CD4-positive, alpha-beta T cell treated with Interleukin-4 for 4 hours (primary cell): ENCODE data around the gene TASOR.
"Not testable (repeated sequence)": the region's sequence is repeated elsewhere in the genome, so short reads cannot be mapped to it uniquely, and the experiment has no call there.

ENCODE experiments used
- DNase-seq: peaks from one replicate; pipeline ENCODE4 v3.0.0-alpha.2; 2020

The TASOR gene, protein sequence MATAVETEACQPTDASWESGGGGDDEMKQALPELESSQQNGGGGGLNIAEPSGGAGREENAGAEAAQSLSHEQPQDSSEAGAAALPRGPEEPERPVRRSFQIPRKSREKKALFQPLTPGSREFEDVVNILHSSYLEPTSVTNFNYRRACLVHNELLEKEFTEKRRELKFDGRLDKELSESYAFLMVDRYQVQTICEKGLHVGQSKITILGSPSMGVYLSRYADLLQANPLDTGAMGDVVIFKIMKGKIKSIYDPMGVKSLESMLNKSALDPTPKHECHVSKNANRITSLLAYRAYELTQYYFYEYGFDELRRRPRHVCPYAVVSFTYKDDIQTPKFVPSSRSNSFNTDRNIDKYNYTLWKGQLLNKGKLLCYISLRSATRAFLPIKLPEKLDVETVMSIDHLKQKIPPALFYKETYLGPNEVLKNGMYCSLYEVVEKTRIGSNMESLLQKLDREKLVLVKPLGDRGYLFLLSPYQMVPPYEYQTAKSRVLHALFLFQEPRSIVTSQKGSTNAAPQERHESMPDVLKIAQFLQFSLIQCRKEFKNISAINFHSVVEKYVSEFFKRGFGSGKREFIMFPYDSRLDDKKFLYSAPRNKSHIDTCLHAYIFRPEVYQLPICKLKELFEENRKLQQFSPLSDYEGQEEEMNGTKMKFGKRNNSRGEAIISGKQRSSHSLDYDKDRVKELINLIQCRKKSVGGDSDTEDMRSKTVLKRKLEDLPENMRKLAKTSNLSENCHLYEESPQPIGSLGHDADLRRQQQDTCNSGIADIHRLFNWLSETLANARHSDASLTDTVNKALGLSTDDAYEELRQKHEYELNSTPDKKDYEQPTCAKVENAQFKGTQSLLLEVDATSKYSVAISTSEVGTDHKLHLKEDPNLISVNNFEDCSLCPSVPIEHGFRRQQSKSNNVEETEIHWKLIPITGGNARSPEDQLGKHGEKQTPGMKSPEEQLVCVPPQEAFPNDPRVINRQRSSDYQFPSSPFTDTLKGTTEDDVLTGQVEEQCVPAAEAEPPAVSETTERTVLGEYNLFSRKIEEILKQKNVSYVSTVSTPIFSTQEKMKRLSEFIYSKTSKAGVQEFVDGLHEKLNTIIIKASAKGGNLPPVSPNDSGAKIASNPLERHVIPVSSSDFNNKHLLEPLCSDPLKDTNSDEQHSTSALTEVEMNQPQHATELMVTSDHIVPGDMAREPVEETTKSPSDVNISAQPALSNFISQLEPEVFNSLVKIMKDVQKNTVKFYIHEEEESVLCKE (N-terminal part only)

DNA sequence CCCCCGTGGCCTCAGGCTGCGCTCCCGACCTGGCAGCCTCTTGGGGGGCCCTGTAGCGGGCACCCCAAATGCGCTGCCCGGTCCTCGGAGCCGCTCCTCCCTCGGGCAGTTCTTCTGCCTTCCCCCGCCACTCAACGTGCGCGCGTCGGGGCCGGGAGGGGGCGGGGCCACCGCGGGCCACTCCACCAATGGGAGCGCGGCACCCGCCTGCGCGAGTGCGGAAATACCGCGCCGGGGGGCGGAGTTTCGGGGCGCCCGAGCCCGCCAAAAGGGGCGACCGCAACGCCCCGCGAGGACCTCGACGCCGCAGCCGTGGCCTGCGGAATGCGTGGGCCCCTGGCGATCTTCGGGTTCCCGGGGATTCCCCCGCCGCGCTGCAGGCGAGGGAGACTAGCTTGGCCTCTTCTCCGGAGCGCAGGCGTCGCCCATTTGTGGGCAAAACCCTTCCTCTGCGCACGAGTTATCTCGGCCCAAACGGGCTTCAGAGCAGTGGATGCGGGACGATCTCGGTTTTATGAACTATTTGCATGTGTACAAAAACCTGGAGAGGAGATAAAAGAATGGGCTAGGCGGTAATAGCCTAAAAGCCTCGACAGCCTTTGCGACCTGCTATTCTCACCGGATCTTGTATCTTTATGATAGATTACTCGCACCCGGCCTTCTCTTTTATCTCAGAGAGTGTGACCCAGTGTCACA, at the start of gene TASOR:
TASOR (minus strand) TSS at position 144 of the 696 bp plus-strand sequence. CDS start 259 bp downstream, outside the sequence.
- peak; percentile 86 for DNase-seq

DNA sequence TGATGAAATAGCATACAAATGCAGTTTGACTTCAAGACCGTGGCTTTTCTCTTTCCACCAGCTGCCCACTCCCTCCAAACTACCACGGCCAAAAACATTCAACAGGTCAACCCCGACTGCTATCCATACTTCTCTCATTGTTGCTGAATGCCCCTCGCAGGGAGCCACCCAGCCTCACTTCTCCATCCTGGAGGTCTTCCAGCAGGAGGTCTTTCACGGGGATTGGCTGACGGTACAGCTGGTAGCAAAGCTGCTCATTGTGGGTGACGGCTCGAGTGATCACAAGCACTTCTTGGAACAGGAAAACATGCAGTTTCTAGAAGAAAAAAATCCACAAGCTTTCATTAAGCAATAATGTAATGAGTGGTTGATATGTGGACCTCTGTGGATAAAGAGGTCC, 49.0 kb upstream of the TASOR start:
- no peak for DNase-seq

DNA sequence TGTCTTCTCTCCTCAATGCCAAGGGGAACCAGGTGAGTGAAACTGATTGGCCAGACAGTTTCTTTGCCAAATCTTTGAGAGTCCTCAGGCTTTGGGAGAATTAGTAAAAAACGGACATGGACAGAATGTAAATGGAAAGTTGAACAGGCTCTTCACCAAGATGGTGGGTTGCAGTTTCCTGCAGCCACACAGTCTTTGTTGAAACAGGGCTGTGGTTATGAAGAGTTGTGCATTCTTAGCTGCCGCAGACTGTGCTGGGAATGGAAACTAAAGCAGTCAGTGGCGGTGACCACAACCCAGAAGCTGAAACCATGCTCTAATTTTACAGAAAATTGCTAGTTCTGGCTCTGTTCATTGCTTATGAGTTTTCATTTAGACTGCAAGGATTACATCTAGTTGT, 42.1 kb upstream of the TASOR start:
- peak; percentile 71 for DNase-seq

DNA sequence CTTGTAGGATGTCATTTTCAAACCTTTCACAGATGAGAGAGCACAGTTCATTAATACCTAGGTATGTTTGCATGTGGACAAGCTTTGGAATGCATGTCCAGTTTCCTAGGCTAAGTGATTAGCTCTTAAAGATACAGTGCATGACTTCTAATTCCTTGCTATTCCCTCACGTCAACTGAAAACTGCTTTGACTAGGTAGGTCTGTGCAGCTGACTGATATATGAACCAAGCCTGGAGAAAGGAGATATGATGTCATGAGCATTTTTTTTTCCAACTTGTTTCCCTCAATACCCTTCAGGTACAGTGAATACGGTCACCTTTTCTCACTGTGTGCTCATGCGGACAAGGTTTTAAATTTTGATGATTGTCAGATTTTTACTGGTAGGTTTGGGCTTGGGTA, 41.6 kb upstream of the TASOR start:
- no peak for DNase-seq

DNA sequence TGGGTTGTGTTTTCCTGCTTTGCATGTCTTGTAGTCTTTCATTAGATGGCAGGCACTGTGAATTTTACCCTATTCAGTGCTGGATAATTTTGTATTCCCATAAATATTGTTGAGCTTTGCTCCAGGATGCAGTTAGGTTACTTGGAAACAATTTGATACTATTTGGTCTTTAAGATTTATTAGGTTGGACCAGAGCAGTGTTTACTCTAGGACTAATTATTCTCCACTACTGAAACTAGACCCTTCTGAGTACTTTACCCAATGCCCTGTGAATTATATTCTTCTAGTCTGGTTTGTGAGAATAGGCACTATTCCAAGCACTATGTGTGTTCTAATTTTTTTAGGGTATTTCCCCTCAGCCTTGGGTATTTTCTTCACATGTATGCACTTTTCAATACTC, 37.8 kb upstream of the TASOR start:
- DNase-seq, result no peak

DNA sequence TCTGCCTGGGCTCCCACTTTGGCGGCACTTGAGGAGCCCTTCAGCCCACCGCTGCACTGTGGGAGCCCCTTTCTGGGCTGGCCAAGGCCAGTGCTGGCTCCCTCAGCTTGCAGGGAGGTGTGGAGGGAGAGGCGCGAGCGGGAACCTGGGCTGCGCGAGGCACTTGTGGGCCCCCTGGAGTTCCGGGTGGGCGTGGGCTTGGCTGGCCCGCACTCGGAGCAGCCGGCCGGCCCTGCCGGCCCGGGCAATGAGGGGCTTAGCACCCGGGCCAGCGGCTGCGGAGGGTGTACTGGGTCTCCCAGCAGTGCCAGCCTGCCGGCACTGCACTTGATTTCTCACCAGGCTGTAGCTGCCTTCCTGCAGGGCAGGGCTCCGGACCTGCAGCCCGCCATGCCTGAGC, 35.7 kb upstream of the TASOR start:
- DNase-seq, result not testable (repeated sequence)

DNA sequence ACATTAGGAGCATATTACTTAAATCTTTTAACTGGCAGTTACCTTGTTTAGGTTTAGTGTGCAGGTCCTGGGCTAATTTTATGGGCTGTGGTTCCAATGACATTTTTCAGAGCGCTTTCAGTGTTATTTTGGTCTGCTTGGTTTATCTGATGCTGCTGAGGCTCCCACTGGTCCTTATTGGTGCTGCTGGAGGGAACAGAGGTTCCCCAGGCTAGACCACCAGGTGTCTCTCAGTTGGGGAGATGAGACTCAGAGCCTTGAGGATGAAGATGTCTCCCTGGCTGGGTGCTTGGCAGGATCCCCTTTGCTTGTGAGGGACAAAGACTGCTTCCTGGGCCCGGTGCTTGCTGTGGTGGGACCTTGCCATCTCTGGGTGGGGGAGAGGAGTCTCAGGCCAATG, 28.3 kb upstream of the TASOR start:
- DNase-seq, result no peak

DNA sequence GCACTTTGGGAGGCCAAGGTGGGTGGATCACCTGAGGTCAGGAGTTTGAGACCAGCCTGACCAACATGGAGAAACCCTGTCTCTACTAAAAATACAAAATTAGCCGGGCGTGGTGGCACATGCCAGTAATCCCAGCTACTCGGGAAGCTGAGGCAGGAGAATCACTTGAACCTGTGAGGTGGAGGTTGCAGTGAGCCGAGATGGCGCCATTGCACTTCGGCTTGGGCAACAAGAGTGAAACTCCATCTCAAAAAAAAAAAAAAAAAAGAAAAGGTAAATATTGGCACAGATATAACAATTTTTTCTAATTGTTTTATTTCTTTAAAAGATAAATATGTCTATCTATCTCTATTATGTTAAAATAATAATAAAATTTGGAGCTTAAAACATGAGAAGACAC, 24.3 kb upstream of the TASOR start:
- DNase-seq, result peak; percentile 29

DNA sequence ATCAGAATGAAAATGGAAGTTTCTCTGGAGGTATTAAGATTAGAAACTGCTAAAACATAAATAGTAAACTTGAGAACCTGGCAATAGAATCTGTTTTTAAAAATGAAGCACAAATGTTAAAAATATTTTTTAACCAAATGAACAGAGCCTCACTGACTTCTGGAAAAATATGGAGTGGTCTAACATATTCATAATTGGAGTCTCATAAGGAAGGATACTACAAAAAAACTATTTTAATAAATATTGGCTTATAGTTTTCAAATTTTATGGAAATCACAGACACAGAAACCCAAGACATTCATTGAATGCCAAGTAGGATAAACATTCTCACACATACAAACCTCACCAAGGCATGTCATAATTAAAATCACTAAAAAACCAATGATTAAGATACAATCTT, 23.6 kb upstream of the TASOR start:
- DNase-seq, result no peak

DNA sequence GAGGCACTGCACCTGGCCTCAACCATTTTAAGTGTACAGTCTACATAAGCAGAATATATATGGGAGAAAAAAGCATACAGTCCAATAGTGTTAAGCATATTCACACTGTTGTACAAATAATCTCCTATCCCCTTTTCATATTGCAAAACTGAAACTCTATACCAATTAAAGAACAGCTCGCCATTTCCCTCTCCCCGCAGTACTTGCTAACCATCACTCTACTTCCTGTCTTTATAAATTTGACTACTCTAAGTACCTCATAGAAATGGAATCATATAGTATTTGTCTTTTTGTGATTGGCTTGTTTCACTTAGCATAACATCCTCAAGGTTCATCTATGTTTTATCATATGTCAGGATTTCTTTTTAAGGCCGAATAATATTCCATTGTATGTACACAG, 21.6 kb upstream of the TASOR start:
- DNase-seq, result no peak

DNA sequence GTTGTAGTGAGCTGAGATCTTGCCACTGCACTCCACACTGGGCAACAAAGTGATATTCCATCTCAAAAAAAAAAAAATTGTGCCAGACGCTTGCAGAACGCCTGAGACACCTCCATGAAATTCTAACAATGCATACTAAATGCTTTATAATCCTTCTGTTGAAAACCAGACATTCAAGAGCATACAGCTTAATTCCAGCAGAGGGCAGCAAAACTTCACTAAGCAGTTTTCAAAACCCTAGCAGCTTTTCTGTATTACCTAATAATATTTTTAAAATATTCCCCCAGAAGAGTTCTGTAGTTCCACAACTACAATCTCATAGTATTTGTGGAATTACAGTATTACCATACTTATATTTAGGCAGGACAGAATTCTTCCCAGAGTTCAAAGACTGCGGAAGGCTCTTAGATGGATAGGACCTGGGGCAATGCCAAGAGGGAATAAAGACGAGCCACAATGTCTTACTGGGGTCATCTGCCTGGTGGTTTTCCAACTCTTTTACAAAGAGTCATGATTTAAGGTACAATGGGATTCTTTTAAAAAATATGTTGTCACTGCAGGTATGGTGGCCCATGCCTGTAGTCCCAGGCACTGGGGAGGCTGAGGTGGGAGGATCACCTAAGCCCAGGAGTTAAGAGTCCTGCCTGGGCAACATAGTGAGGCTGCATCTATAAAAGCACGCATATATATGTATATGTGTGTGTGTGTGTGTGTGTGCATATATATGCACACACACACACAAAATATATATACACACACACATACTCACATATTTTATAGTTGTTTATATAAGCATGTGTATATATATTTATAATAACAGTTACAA, 19.6 kb upstream of the TASOR start:
- DNase-seq, result peak; percentile 78

DNA sequence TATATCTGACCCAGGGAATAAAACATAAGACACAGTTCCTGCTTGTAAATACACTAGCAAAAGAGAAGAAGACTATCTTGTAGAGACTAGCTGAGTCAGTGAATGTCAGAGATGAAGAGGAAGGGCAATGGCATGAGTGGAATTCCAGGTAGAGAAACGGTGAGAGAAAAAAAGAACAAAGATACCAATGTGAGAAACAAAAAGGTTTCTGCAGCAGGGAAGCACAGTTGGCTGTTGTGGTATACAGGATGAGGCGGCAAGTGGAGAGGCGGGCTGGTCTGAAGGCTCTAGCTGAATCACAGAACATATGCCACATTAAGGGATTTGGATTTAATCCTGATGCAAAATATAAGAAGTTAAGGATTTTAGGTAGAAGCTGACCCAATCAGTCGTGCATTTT, 17.1 kb upstream of the TASOR start:
- DNase-seq, result no peak

DNA sequence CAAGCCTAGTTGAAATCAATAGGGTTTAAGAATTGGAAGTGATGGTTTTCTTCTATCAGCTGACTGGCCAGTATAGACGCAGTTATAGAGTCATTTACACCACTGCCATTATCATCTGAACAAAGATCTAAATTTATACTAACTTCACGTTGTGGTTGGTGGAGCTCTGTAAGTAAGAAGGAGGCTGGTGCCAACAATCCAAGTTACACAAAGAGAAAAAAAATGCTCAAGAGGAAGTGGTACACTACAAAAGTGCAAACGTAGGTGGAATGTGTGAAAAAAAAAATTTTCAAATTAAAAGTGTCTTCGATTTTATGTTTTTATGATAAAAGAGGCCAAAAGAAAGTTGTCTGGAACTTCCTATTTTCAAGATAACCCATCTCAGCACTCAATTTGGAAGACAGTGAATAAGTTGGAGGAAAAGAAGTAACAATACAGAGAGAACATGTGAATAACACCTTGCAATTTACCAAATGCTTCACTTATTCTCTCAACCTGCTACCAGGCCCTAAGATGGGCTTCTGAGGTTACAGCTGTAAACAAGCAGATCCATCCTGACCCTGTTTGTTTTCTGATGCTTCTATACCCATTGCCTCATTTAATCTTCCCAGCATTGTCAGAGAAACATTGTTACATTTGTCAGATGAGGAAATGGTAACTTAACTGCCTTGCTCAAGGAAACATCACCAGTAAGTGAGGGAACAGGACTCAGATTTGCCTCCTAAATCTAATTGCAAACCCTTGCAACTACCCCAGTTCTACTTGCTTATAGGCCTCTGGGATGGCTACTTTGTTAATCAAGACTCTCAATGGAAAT, 12.0 kb upstream of the TASOR start:
- peak; percentile 51 for DNase-seq

DNA sequence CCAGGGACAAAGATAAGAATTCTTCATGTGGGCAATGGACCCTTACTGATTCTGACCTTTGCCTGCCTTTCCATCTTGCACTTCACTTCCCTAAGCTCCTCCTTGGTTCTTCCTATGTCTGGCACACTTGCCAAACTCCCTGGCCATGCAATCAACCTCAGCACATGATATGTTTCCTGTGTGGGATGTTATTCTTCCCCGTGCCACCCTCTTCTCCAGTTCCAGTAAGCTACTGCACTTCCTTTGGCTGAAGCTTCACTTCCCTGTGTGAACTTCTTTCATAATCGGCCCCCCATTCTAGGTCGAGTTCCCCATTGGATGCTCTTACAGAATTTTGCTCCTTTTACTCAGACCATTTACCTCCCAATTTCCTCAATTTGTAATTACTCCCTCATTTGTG, 10.7 kb upstream of the TASOR start:
- no peak for DNase-seq

DNA sequence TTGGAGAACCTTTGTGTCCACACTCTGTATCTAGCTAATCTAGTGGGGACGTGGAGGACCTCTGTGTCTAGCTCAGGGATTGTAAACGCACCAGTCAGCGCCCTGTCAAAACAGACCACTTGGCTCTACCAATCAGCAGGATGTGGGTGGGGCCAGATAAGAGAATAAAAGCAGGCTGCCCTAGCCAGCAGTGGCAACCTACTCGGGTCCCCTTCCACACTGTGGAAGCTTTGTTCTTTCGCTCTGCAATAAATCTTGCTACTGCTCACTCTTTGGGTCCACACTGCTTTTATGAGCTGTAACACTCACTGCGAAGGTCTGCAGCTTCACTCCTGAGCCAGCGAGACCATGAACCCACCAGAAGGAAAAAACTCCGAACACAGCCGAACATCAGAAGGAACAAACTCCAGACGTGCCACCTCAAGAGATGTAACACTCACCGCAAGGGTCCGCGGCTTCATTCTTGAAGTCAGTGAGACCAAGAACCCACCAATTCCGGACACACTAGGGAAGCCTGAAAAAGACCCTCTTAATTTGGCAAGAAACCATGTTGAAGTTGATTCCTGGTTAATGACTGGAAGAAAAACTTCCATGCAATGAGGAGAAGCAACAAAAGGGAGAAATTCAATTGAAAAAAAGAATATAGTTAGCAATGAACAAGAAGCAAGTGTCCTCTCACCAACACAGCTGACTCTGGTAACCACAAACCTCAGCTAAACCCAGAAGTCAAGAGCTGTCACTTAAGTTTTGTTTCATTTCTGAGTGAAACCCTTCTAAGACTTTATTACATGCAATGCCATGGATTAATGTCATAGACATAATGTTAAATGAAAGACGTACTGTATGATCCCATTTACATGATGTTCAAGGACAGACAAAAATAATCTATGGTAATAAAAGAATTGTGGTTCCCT, 9.7 kb upstream of the TASOR start:
- DNase-seq, result peak; percentile 72

DNA sequence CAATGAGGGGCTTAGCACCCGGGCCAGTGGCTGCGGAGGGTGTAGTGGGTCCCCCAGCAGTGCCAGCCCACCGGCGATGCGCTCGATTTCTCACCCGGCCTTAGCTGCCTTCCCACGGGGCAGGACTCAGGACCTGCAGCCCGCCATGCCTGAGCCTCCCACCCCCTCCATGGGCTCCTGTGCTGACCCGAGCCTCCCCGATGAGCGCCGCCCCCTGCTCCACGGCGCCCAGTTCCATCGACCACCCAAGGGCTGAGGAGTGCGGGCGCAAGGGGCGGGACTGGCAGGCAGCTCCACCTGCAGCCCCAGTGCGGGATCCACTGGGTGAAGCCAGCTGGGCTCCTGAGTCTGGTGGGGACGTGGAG, 8.9 kb upstream of the TASOR start:
- not testable (repeated sequence) for DNase-seq

DNA sequence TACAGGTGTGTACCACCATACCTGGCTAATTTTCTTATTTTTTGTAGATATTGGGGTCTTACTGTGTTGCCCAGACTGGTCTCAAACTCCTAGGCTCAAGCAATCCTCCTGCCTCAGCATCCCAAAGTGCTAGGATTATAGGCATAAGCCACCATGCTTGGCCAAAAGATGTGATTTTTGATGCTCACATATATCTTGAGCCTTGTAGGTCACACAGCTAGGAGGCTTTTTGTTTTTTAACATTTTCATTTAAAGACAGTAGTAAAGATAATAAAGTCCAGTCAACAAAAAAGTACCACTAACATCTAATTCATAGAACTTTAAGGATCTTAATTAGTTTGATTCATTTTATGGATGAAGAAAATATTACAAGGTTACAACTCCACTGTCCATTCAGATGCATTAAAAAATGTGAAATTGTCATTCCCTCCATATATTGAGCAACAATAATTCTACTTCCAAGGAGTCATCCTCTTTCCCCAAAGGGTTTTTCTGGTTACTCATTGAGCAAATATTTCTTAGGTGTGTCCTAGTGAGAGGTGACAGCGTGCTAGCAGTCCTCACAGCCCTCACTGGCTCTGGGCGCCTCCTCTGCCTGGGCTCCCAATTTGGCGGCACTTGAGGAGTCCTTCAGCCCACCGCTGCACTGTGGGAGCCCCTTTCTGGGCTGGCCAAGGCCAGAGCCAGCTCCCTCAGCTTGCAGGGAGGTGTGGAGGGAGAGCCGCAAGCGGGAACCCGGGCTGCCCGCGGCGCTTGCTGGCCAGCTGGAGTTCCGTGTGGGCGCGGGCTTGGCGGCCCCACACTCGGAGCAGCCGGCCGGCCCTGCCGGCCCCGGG, 8.3 kb upstream of the TASOR start:
- no peak for DNase-seq

DNA sequence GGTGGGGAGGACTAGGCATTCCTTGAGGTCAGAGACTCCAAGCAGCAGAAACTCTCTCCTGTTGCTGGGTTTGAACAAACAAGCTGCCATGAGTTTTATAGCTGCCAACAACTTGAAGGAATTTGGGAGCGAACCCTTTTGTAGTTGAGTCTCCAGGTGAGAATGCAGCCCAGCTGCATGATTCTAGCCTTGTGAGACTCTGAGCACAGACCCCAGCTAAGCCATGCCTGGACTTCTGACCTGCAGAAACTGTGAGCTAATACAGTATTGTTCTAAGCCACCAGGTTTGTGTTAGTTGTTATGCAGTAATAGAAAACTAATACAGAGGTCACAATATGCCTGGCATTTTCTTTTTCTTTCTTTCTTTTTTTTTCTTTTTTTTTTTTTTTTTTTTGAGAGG, 6.2 kb upstream of the TASOR start:
- DNase-seq, result no peak

DNA sequence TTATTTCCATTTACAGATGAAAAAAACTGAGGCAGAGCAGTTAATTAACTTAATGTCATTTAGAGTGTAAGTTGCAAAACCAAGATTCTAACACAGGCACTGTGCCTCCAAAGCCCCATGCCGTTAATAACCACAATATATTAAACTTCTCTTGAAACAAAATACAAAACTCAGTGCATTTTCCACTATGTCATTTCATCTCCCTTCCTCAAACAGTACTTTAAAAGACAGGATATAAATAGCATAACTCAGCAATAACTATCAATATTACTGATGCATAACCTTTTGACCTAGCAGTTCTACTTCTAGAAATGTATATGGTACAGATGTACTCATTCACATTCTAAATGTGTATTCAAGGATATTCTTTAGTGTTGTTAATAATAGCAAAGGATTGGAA, 5.1 kb upstream of the TASOR start:
- no peak for DNase-seq
